Renal cortical epithelial cell (primary cell): ENCODE measurements around the gene SCAMP1. TPM values are rescaled to one million over a fixed set of nuclear protein-coding genes. Genes with fewer than 3 reads are reported as not detected.
"Not testable (repeated sequence)": the region's sequence is repeated elsewhere in the genome, so short reads cannot be mapped to it uniquely, and the experiment has no call there.

Experiments used
- DNase-seq: peaks from one replicate; pipeline ENCODE4 v3.0.0-alpha.2; 2011; ENCODE audit warnings: low read depth
- total RNA-seq: library from RNA; depleted of rRNA; stranded (reverse); fragments of >200 nt; gene quantifications from 2 replicates; pipeline ENCODE4 v1.2.3, GENCODE V29; 2014

The SCAMP1 gene, protein sequence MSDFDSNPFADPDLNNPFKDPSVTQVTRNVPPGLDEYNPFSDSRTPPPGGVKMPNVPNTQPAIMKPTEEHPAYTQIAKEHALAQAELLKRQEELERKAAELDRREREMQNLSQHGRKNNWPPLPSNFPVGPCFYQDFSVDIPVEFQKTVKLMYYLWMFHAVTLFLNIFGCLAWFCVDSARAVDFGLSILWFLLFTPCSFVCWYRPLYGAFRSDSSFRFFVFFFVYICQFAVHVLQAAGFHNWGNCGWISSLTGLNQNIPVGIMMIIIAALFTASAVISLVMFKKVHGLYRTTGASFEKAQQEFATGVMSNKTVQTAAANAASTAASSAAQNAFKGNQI
- 90.9 and 104 TPM in 2 replicates for total RNA-seq

DNA sequence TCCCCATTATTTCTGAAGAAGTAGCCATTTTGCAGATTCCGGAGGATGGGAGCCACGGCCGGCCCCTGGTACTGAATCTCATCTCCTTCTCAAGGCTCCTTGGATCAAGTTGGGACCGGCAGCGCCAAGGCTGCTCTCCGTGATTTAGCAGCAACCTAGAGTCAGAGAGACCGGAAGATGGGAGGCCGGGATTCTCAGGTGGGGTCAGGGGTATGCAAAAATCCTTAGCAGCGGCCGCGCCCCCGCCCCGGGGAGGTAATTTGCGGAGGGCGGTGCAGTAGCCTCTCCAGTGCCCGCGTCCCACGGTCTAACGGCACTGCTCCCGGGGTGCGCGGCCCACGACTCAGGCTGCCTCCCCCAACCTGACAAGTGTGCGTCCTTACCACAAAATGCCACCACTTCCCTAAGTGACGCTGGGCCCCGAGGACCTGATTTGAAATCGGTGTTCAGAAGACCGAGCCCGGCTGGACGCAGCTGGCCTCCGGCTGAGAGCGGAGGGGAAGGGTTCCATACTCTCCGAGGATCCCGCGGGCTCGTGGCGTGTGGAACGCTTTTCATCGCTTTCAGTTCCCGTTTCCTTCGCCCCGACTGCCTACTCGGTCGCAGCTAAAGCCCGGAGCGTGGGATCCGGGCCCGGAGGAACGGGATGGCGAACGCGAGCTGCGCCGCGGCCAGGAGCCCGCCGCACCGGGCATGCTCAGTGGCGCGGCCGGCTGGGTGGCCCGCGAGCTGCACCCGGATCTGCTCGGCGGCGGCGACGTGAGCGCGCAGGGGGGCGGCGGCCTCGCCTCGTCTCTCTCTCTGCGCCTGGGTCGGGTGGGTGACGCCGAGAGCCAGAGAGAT, at the start of gene SCAMP1:
Gene SCAMP1, plus strand, starts transcription at position 787 of the 843 bp plus-strand sequence. Its CDS starts 55 bp downstream, at position 842.
- DNase-seq = peak; percentile 80

DNA sequence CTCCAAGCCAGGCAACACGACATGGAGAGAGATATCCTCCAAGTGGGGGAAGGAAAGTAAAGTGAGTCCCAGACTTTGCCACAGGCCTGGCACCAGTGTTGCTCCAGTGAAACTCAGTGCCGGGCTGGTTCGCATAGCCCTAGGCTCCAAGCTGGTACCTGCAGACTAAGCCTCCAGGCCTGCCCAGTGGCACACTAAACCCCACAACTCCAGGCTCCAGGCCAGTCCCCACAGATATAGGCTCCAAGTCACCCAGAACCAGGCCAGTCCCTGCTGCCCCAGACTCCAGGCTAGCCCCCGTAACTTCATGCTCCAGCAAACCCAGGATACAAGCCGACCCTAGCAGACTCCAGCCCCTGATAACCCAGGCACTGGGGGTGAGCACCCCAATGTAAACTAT, 42.9 kb upstream of the SCAMP1 start:
- no peak for DNase-seq

DNA sequence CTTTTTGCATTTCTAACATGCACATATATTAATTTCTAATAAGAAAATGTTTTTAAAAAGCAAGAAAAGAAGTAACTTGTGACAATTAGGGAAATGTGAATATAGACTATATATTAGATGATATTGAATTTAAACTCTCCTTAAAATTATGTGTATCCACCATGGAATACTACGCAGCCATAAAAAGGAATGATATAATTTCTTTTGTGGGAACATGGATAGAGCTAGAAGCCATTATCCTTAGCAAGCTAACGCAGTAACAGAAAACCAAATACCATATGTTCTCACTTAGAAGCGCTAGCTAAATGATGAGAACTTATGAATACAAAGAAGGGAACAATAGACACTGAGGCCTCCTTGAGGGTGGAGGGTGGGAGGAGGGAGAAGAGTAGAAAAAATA, 42.1 kb upstream of the SCAMP1 start:
- DNase-seq = no peak

DNA sequence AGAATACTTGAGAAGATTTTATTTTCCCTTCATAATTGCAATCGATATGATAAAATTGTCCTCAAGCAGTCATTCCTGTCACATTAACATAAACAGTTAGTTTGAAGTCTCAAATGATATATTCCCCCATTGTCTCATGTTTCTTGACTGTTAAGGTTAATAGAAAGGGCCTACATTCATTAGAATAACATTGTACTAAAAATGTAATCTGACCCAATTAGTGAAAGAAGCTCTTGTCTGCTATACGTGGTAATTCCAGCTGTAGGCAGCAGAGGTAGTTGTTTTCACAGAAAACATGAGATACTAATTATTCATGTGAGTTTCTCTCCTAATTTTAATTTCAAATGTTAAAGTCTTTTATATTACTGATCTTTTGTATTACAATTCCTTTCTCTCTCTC, 40.0 kb upstream of the SCAMP1 start:
- peak; percentile 47 for DNase-seq

DNA sequence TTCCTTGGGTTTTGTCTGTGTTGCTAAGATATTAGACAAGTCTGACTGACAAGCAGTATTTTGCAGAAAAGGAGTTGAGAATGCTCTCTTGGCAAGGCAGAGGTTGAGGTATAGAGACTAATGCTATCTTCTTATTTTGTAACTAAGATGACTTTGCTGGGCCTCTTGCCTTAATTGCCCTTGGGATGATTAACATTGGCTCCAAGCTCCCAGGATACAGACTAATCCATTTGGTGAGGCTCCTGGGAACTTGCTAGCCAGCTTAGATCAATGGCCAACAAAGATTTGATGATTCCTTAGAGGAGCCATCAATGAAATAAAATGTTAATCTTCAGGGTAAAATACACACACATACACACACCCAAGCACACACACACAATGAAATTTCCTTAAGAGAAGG, 37.2 kb upstream of the SCAMP1 start:
- DNase-seq = no peak

DNA sequence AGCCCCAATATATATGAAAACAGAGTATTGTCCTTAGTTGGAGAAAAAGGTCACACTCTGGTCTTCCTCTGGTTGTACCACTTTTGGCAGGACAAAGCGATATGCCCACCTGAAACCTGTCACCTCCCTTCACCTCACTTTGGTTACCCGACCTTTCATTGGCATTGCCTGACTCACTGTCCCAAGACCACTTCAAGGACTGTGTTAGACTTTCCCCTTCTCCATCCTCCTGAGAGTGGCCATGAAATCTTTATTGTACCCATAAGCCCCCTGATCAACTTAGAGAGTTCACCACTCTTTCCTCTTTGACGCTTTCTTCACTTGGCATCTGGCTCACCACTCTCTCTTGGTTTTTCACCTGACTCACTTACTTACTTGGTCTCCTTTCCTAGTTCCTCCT, 33.5 kb upstream of the SCAMP1 start:
- DNase-seq = no peak

DNA sequence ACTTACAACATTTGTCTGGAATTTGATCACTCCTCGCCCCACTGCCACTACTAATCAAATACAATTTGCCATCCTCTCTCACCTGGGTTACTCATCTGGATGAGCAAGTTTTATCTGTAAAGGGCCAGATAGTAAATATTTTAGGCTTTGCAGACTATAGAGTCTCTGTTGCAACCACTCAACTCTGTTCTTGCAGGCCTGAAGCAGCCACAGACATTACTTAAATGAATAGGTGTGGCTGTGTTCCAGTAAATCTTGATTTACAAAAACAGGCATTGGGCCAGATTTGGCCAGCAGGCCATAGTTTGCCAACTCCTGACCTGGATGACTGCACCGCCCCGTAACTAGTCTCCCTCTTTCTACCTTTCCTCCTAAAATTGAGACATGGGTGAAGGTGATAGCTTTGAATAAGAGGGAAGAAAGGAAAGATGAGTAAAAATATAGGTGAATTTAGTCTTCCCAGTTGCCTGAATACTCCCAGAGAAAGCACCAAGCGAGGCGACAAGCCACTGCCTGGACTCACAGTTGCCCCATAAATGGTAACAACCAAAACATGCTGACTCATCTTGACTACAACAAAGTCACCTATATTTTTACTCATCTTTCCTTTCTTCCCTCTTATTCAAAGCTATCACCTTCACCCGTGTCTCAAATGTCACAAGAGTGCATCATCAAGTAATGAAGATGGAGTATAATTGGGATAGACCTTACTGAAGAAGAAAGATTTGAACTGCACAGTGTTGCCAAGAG, 32.5 kb upstream of the SCAMP1 start:
- DNase-seq = peak; percentile 46

DNA sequence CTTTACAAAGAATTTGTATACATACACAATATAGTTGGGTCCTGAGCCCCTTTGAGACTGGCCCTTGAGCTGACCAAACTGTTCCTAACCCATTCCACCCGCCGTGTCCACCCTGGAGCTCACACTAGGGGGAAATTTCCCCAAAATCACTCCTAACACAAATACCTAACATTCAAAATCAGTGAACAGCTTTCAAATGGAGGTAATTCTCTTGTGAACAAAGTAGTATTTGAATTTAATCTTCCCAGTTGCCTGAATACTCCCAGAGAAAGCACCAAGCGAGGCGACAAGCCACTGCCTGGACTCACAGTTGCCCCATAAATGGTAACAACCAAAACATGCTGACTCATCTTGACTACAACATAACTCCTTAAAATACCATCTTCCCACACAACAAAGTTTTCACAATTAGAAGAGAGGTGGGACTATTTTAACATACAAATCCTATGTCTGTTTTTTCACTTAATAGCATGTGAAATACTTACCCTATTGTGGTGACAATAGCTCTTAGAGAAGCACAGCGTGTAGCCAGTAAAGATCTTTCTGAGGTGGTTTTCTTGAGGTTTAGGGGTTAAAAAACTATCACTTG, 31.7 kb upstream of the SCAMP1 start:
- peak; percentile 80 for DNase-seq

DNA sequence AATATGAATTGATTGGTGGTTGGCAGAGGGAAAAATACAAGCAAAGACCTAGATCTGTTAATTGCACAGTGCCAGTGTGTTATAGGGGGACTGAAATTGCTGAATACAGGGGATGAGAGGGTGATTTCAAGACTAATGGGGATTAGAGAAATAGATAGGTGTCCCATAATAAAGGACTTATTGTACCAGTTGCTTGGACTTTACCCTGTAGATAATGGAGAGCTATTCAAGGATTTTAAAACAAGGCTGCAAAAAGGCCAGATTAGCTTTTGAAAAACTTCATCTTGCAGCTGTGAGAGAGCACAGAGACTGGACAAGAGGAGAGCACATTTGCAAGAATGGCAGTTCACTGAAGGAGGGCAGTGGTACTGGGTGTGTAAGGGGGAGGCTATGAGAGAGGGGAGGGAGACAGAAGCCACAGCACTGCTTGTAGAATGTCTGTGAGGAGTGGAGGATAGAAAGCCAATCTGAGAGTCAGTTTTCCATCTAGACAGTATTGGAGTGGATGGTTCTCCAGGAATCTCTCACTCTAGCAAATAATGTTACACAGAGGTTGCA, 28.8 kb upstream of the SCAMP1 start:
- no peak for DNase-seq

DNA sequence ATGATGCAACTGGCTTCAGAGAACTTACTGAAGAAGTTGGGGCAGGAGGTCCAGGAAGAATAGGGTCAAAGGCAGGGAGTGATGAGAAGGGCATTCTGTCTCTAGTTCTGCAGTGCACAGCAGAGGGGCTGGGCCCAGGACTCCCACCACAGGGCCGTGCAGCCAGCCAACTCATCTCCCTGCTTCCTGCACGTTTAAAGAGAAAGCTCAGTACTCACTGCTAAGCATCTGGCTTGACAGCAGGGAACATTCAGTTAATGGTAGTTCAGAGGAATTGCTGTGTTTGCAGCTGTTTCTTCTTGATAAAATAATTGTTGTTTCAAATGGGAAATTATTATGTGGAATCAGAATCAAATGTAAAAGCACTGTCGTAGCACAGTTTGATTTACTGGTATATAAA, 25.6 kb upstream of the SCAMP1 start:
- no peak for DNase-seq

DNA sequence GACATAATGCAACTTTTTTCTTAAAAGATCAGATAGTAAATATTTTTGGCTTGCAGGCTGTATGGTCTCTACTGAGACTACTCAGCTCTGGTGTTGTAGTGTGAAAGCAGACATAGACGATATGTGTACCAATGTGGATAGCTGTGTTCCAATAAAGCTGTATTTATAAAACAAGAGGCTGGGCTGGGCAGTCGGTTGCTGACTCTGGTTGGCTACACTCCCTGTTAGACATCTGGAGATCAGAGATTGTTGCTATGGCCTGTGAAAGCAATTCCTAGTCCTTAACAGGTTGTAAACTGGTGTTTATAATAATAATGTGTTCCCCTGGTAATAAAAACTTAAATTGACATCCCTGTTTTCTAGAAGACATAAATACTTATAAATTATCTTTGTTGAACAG, 24.4 kb upstream of the SCAMP1 start:
- no peak for DNase-seq

DNA sequence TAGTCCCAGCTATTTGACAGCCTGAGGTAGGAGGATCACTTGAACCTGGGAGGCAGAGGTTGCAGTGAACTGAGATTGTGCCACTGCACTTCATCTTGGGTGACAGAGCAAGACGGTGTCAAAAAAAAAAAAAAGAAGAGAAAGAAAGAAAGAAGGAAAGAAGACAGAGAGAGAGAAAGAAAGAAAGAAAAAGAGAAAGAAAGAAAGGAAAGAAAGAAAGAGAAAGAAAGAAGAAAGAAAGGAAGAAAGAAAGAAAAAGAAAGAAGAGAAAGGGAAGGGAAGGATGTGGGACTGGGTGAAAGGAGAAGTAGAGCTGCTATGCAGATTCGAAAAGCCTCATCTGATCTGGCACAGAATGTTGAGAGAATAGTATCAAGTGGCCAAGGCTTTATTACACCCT, 23.7 kb upstream of the SCAMP1 start:
- no peak for DNase-seq

DNA sequence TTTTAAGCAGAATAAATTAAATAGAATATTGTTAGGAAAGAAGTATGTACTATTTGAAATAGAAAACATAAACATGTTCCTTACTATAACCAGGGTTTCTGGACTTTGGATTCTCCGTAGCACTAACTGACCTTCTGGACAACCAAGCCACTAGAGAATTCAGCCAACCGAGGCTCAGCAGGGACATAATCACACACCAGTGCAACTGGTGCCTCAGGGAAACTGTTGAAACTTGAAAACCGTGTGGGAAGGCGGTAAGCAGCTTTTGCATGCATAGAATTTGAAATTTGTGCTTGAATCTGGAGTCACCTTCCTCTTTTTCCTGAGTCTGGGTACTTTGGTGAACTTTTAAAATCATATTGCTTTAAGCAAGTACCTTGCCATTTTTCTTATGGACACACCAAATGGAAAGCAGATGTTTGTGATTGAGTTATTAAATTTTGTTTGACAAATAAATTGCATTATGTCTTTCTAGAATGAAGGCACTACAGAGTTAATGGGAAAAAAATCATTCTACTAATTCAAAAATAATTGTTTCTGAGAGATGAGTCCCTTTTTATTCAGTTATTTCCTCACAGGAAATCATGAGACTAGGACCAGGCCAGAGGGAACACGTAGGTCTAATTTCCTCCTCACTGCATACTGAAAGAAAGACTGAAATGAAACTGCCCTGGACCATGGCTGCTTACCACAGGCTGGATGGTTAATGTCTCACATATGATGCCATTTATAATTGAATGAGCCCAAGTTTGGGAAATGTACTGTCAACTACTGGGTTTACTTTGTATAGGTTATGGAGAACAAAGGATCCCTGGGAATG, 20.6 kb upstream of the SCAMP1 start:
- DNase-seq = no peak

DNA sequence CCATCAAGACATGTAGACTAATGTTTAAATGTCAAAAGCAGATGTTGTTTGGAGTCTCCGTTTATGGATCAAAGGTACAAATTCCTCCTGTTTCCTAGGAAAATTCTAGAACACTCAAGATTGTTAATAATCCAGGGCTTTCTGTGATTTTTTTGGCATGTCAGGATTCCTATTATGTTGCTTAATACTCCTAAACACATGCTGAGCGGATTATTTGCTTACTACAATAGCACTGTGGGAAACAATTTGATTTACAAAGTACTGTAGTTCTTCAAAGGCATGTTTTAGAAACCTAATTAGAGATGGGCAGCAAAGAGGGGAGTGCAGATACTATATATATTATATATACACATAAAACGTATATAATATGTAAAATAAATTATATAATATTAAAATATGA, 19.0 kb upstream of the SCAMP1 start:
- DNase-seq = no peak

DNA sequence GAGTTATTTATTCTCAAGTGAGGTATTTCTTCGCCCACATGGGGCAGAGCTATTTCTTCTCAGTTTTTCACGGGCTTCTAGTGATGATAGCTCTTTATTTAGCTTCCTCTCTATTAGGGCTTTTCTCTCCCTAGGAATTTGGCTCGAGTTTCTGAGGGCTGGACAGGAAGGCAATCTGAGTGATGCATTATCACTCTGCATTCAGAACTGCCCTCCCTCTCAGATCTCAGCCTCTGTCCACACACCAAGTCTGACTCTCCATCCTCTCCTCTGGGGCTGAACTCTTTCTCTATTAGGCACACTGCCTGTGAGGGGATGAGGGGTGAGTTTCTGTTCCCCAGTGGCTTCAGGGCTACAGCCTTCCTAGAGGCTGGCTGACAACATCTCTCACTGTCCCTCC, 14.9 kb upstream of the SCAMP1 start:
- no peak for DNase-seq

DNA sequence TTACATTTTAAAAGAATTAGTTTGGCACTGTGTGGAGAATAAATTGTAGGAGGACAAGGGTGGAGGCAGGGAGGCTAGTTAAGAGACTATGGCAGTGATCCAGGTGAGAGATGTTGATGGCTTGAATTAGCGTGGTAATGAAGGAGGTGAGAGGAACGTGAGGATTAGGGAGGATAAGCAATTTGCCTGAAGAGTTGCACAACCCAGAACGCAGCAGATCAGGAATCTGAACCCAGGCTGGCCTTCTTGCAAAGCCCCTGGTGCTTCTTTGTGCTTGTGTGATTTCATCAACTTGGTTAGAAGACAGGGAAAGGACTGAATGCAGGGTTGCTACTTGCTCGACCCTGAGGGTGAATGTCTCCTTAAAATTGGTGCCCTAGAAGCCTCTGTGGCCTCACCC, 6.9 kb upstream of the SCAMP1 start:
- DNase-seq = no peak

DNA sequence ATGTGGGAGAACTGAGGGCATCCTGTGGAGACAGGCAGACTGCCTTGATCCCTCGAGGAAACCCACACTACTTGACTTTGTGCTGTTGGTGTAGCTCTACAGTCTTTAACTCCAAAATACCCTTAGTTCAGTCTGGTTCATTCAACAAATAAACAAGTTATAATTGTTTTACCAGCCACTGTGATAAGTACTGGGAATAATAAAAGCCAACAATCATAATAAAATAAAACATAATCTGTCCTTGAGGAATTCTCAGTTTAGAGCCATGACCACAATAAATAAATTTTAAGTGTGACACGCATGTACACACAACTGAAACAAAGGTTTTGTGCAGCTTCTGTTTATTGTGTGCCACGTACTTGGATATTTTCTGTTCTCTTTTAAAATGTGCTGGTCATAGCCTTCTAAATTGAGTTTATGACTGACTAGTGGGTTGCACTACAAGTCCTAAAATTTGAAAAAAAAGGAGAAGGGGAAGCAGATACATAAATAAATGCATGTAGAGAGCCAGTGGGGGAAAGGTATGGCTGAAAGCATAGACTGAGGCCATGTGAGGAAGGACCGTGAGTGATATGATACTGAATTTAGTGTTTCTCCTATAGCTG, 6.2 kb upstream of the SCAMP1 start:
- no peak for DNase-seq

DNA sequence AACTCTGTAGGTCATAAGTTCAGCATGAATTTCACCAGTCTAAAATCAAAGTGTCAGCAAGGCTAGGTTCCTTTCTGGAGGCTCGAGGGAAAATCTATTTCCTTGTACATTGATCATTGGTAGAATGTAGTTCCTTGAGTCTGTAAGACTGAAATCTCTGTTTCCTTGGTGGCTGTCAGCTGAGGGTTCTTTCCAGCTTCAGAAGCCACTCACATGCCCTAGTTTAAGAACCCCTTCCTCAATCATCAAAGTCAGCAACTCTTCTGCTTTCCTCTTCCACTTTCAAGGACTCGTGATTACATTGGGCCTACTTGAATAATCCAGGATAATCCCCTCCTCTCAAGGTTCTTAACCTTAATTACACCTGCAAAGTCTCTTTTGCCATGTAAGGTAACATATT, 4.9 kb upstream of the SCAMP1 start:
- no peak for DNase-seq

DNA sequence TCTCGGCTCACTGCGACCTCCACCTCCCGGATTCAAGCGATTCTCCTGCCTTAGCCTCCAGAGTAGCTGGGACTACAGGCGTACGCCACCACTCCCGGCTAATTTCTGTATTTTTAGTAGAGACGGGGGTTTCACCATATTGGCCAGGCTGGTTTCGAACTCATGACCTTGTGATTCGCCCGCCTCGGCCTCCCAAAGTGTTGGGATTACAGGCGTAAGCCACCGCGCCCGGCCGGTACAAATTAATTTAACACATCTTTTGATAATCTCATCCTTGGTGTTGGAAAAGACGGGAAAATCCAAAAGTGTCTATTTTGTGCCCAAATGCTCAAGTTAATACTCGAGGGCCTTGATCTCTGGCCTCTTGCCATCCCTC, 974 bp upstream of the SCAMP1 start:
- not testable (repeated sequence) for DNase-seq

DNA sequence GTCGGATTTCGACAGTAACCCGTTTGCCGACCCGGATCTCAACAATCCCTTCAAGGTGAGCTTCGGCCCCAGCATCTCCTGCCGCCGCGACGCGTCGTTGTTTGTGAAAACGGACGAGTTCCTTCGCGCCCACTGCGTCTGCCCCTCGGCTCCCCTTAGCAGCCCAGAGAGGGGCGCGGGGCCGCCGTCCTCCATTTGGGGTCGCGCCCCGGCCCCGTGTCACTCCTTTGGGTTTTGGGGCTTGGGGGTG, 182 bp downstream of the SCAMP1 start:
- DNase-seq = no peak
